Measurements from ENCODE around the gene GALNT9.
"Not testable (repeated sequence)": the region's sequence is repeated elsewhere in the genome, so short reads cannot be mapped to it uniquely, and the experiment has no call there.

The GALNT9 gene

DNA sequence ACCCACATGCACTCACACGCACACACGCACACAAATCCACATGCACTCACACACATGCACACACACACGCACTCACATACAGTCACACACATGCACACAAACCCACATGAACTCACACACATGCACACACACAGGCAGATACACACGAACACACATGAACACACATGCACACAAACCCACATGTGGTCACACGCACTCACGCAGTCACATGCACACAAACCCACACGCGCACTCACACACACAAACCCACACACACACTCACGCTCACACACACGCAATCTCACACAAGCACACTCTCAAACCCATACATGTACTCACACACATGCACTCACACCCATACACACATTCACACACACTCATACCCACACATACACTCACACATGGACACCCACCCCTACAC, 61.5 kb downstream of the GALNT9 start:
- Histone ChIP-seq H3K9ac (ENCODE audit: low read depth, low read length, poor library complexity) (peak overlapping the region; percentile 14), H4K8ac (ENCODE audit: low read depth, low read length) (peak overlapping the region; percentile 54), H3K4ac (ENCODE audit: low read length) (no peak overlapping the region), H3K4me2 (ENCODE audit: insufficient read depth, low read length, poor library complexity, severe bottlenecking) (no peak overlapping the region), H2AFZ (ENCODE audit: low read length) (no peak overlapping the region), H3K4me1 (ENCODE audit: control insufficient read depth in 2 of 2, insufficient read depth in 1 of 2, low read depth in 1 of 2, low read length in 2 of 2) (no peaks in the 10 kb centered on the region), H2AK5ac (ENCODE audit: low read depth, low read length) (peak overlapping the region; percentile 72), H3K23ac (ENCODE audit: low read depth, low read length, poor library complexity) (peak overlapping the region; percentile 76), H2BK12ac (ENCODE audit: low read length) (no peak overlapping the region), H2BK5ac (ENCODE audit: low read length) (no peak overlapping the region), H4K91ac (ENCODE audit: low read depth, low read length, poor library complexity) (peak overlapping the region; percentile 60), H2BK120ac (ENCODE audit: low read depth, low read length) (no peak overlapping the region), H3K18ac (ENCODE audit: low read length) (no peak overlapping the region), H3K4me3 (ENCODE audit: low read length in 2 of 2) (peak overlapping the region in 1 of 2 donors; percentile 65), H3K79me1 (ENCODE audit: low read depth, low read length) (no peaks in the 10 kb centered on the region), H3K9me3 (replicated peaks in 1 of 2; ENCODE audit: control insufficient read depth in 2 of 2, insufficient read depth in 1 of 2, low read depth in 1 of 2, low read length in 2 of 2) (peaks cover 0 to 5% of the 10 kb centered on the region in 2 donors), H3K36me3 (replicated peaks in 1 of 2; ENCODE audit: control insufficient read depth in 2 of 2, insufficient read depth in 2 of 2, low read length in 2 of 2) (no peaks in the 10 kb centered on the region), H3K14ac (ENCODE audit: low read length) (peak overlapping the region; percentile 28), H3K27ac (replicated peaks; ENCODE audit: low read length) (no peak overlapping the region), H3K27me3 (ENCODE audit: control insufficient read depth in 3 of 3, insufficient read depth in 3 of 3, low read depth in 1 of 3, low read length in 3 of 3) (peaks cover 0 to 34% (median 4%) of the 10 kb centered on the region in 3 experiments), H2BK15ac (ENCODE audit: low read length) (no peak overlapping the region)
- DNase-seq (ENCODE audit: low spot score) = no peak
- WGBS, 2 donors (ENCODE audit: extremely low coverage in 2 of 2, insufficient read length in 2 of 2, insufficient replicate concordance in 1 of 2) = 100% methylated on average over 6 of the region's 10 CpGs; no CpG with 5 or more reads in 1 of the 2 donors

- Histone ChIP-seq H3K27ac (replicated peaks; ENCODE audit: low read length) (no peak overlapping the region), H2BK12ac (ENCODE audit: low read length) (no peak overlapping the region), H3K4ac (ENCODE audit: low read length) (no peak overlapping the region), H2AFZ (ENCODE audit: low read length) (no peak overlapping the region), H2BK120ac (ENCODE audit: low read depth, low read length) (no peak overlapping the region), H4K91ac (ENCODE audit: low read depth, low read length, poor library complexity) (no peak overlapping the region), H3K4me2 (ENCODE audit: insufficient read depth, low read length, poor library complexity, severe bottlenecking) (no peak overlapping the region), H2BK15ac (ENCODE audit: low read length) (no peak overlapping the region), H2BK5ac (ENCODE audit: low read length) (no peak overlapping the region), H2AK5ac (ENCODE audit: low read depth, low read length) (peak overlapping the region; percentile 6), H3K9ac (ENCODE audit: low read depth, low read length, poor library complexity) (no peak overlapping the region), H3K27me3 (ENCODE audit: control insufficient read depth in 3 of 3, insufficient read depth in 3 of 3, low read depth in 1 of 3, low read length in 3 of 3) (peaks cover 0 to 25% (median 4%) of the 10 kb centered on the region in 3 experiments), H3K36me3 (replicated peaks in 1 of 2; ENCODE audit: control insufficient read depth in 2 of 2, insufficient read depth in 2 of 2, low read length in 2 of 2) (no peaks in the 10 kb centered on the region), H3K79me1 (ENCODE audit: low read depth, low read length) (no peaks in the 10 kb centered on the region), H3K14ac (ENCODE audit: low read length) (no peak overlapping the region), H3K23ac (ENCODE audit: low read depth, low read length, poor library complexity) (no peak overlapping the region), H3K4me1 (ENCODE audit: control insufficient read depth in 2 of 2, insufficient read depth in 1 of 2, low read depth in 1 of 2, low read length in 2 of 2) (no peaks in the 10 kb centered on the region), H3K4me3 (ENCODE audit: low read length in 2 of 2) (no peak overlapping the region), H3K9me3 (replicated peaks in 1 of 2; ENCODE audit: control insufficient read depth in 2 of 2, insufficient read depth in 1 of 2, low read depth in 1 of 2, low read length in 2 of 2) (peaks cover 0 to 5% of the 10 kb centered on the region in 2 donors), H3K18ac (ENCODE audit: low read length) (no peak overlapping the region), H4K8ac (ENCODE audit: low read depth, low read length) (no peak overlapping the region)
- no peak for DNase-seq (ENCODE audit: low spot score)
- WGBS, 2 donors (ENCODE audit: extremely low coverage in 2 of 2, insufficient read length in 2 of 2, insufficient replicate concordance in 1 of 2) = no CpG with 5 or more reads among the region's 18 CpGs
These were observed 62.6 kb downstream of the GALNT9 start for GRCh38 chr12:132266802-132267201.

DNA sequence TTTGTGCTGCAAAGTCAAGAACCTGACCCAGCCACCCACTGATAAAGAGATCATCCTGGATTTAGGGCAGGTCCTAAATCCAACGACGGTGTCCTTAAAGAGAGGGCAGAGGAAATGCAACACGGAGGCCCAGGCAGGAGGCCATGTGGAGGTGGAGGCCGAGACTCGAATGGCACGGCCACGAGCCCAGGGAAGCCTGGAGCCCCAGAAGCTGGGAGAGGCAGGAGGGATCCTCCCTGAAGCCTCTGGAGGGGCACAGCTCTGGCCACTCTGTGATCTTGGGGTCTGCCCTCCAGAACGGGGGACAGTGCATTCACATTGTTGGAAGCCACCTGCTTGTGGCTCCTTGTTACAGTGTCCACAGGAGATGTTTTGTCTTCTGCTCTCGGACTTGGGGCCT, 63.0 kb downstream of the GALNT9 start:
- no peak overlapping the region for H3K14ac ChIP-seq (ENCODE audit: low read length)
- H3K27ac ChIP-seq (replicated peaks; ENCODE audit: low read length) = no peak overlapping the region
- no peak overlapping the region for H2BK120ac ChIP-seq (ENCODE audit: low read depth, low read length)
- DNase-seq (ENCODE audit: low spot score) = no peak
- no peak overlapping the region for H3K4me2 ChIP-seq (ENCODE audit: insufficient read depth, low read length, poor library complexity, severe bottlenecking)
- no peak overlapping the region for H2AFZ ChIP-seq (ENCODE audit: low read length)
- no peak overlapping the region for H2BK15ac ChIP-seq (ENCODE audit: low read length)
- H3K9me3 ChIP-seq (replicated peaks in 1 of 2; ENCODE audit: control insufficient read depth in 2 of 2, insufficient read depth in 1 of 2, low read depth in 1 of 2, low read length in 2 of 2) = peaks cover 0 to 5% of the 10 kb centered on the region in 2 donors
- no peak overlapping the region for H2BK12ac ChIP-seq (ENCODE audit: low read length)
- no peaks in the 10 kb centered on the region for H3K79me1 ChIP-seq (ENCODE audit: low read depth, low read length)
- H4K8ac ChIP-seq (ENCODE audit: low read depth, low read length) = no peak overlapping the region
- H4K91ac ChIP-seq (ENCODE audit: low read depth, low read length, poor library complexity) = no peak overlapping the region
- H3K23ac ChIP-seq (ENCODE audit: low read depth, low read length, poor library complexity) = no peak overlapping the region
- H3K27me3 ChIP-seq (ENCODE audit: control insufficient read depth in 3 of 3, insufficient read depth in 3 of 3, low read depth in 1 of 3, low read length in 3 of 3) = peaks cover 0 to 24% (median 4%) of the 10 kb centered on the region in 3 experiments
- no peak overlapping the region for H3K4me3 ChIP-seq (ENCODE audit: low read length in 2 of 2)
- peak overlapping the region; percentile 6 for H2AK5ac ChIP-seq (ENCODE audit: low read depth, low read length)
- H3K36me3 ChIP-seq (replicated peaks in 1 of 2; ENCODE audit: control insufficient read depth in 2 of 2, insufficient read depth in 2 of 2, low read length in 2 of 2) = no peaks in the 10 kb centered on the region
- no peak overlapping the region for H3K18ac ChIP-seq (ENCODE audit: low read length)
- WGBS, 2 donors (ENCODE audit: extremely low coverage in 2 of 2, insufficient read length in 2 of 2, insufficient replicate concordance in 1 of 2) = no CpG with 5 or more reads among the region's 9 CpGs
- H3K4me1 ChIP-seq (ENCODE audit: control insufficient read depth in 2 of 2, insufficient read depth in 1 of 2, low read depth in 1 of 2, low read length in 2 of 2) = no peaks in the 10 kb centered on the region
- no peak overlapping the region for H3K9ac ChIP-seq (ENCODE audit: low read depth, low read length, poor library complexity)
- H3K4ac ChIP-seq (ENCODE audit: low read length) = no peak overlapping the region
- no peak overlapping the region for H2BK5ac ChIP-seq (ENCODE audit: low read length)

DNA sequence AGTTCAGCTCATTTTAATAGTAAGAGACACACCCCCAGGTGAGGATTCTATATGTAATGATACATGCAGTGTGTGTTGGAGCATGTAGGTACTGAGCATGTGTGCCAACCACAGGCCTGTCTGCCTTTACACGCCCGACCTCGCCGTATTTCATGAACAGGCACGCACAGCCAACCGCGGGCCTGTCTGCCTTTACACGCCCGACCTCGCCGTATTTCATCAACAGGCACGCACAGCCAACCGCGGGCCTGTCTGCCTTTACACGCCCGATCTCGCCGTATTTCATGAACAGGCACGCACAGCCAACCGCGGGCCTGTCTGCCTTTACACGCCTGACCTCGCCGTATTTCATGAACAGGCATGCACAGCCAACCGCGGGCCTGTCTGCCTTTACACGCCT, 63.6 kb downstream of the GALNT9 start:
- peaks cover 0 to 25% (median 4%) of the 10 kb centered on the region in 3 experiments for H3K27me3 ChIP-seq (ENCODE audit: control insufficient read depth in 3 of 3, insufficient read depth in 3 of 3, low read depth in 1 of 3, low read length in 3 of 3)
- not testable (repeated sequence) for H3K9ac ChIP-seq (ENCODE audit: low read depth, low read length, poor library complexity); H3K4me2 ChIP-seq (ENCODE audit: insufficient read depth, low read length, poor library complexity, severe bottlenecking); H3K18ac ChIP-seq (ENCODE audit: low read length); H2BK15ac ChIP-seq (ENCODE audit: low read length); H3K9me3 ChIP-seq (replicated peaks in 1 of 2; ENCODE audit: control insufficient read depth in 2 of 2, insufficient read depth in 1 of 2, low read depth in 1 of 2, low read length in 2 of 2); H3K4me3 ChIP-seq (ENCODE audit: low read length in 2 of 2); H3K79me1 ChIP-seq (ENCODE audit: low read depth, low read length); H2BK120ac ChIP-seq (ENCODE audit: low read depth, low read length); DNase-seq (ENCODE audit: low spot score); H3K4ac ChIP-seq (ENCODE audit: low read length); H3K14ac ChIP-seq (ENCODE audit: low read length); H2BK5ac ChIP-seq (ENCODE audit: low read length); H3K4me1 ChIP-seq (ENCODE audit: control insufficient read depth in 2 of 2, insufficient read depth in 1 of 2, low read depth in 1 of 2, low read length in 2 of 2); H3K36me3 ChIP-seq (replicated peaks in 1 of 2; ENCODE audit: control insufficient read depth in 2 of 2, insufficient read depth in 2 of 2, low read length in 2 of 2); H4K91ac ChIP-seq (ENCODE audit: low read depth, low read length, poor library complexity); H2AK5ac ChIP-seq (ENCODE audit: low read depth, low read length); H2BK12ac ChIP-seq (ENCODE audit: low read length); H2AFZ ChIP-seq (ENCODE audit: low read length); H3K27ac ChIP-seq (replicated peaks; ENCODE audit: low read length)
- peak overlapping the region; percentile 43 for H3K23ac ChIP-seq (ENCODE audit: low read depth, low read length, poor library complexity)
- H4K8ac ChIP-seq (ENCODE audit: low read depth, low read length) = peak overlapping the region; percentile 65
- no CpG with 5 or more reads among the region's 27 CpGs for WGBS, 2 donors (ENCODE audit: extremely low coverage in 2 of 2, insufficient read length in 2 of 2, insufficient replicate concordance in 1 of 2)
